H1 (cell line): Measurements from ENCODE around the gene KRT7. TPM values are rescaled to one million over a fixed set of nuclear protein-coding genes. Genes with fewer than 3 reads are reported as not detected.

ENCODE experiments used
- EP300 ChIP-seq, 2 experiments: IDR thresholded peaks; 1 replicate in 1 of 2; 2 replicates in 1 of 2; pipeline ENCODE4 v1.6.1; 2011 to 2012; ENCODE audit warnings: low read depth in 2 of 2, low read length in 2 of 2, mild to moderate bottlenecking in 2 of 2, borderline replicate concordance in 1 of 2, inconsistent platforms in 1 of 2, moderate library complexity in 1 of 2
- RNF2 ChIP-seq: fragments of 200-900, 300-1000 bp; sonication (generic); IDR thresholded peaks from 2 replicates; pipeline ENCODE4 v1.7.1; 2016; ENCODE audit warnings: borderline replicate concordance, low read depth, mild to moderate bottlenecking, antibody characterized with exemption, low read length; ENCODE audit not compliant: poor library complexity, severe bottlenecking; ENCODE audit errors: missing control alignments
- SIN3A ChIP-seq, 2 experiments: IDR thresholded peaks in 1 of 2; conservative IDR thresholded peaks in 1 of 2; 2 replicates each; pipeline ENCODE4 v1.6.1; 2011 to 2012; ENCODE audit warnings: low read length in 2 of 2, improper control_type of control experiment in 1 of 2, low read depth in 1 of 2, mild to moderate bottlenecking in 1 of 2
- SIRT6 ChIP-seq: IDR thresholded peaks from one replicate; pipeline ENCODE4 v1.7.1; 2012; ENCODE audit warnings: low read length, inconsistent platforms
- polyA plus RNA-seq, 7 experiments: library from polyadenylated mRNA; depleted of rRNA in 3 of 7; stranded (reverse) in 5 of 7; unstranded in 2 of 7; fragments of >200 nt in 5 of 7; fragments of 200-250 nt in 2 of 7; gene quantifications; 1 replicate in 5 of 7; 2 replicates in 1 of 7; 4 replicates in 1 of 7; pipeline versions ENCODE4 v1.2.1 to v1.2.3, GENCODE V29; 2011 to 2013; ENCODE audit warnings: missing spikeins in 2 of 7, mixed read lengths in 2 of 7
- total RNA-seq: library from RNA; stranded (reverse); fragmentation: NEBNext Ultra II Directional; extraction: Animal tissue kit (Norgen Biotek cat#: 25700); gene quantifications from 2 replicates; pipeline ENCODE4 v1.2.1, GENCODE V29; 2021

The KRT7 gene
- total and polyA plus RNA-seq, 2 of the 8 experiments (the other 6 are each of a cell fraction or from before 2014, with no cell fraction given), result 13.2 to 19.0 TPM

- no peak for TF ChIP-seq SIN3A (conservative IDR thresholded peaks at IDR 0.05 in 1 of 2, IDR thresholded peaks at IDR 0.05 in 1 of 2; ENCODE audit: low read depth in 1 of 2, low read length in 2 of 2)
- TF ChIP-seq SIRT6, result no peak
- TF ChIP-seq RNF2, result no peak
- no peak for TF ChIP-seq EP300 (IDR thresholded peaks at IDR 0.05; ENCODE audit: borderline replicate concordance in 1 of 2, low read depth in 2 of 2, low read length in 2 of 2)
Observed at GRCh38 chr12:52224151-52224550, 8.9 kb upstream of the KRT7 start (continued).
